ENCODE measurements around the gene TICAM1. TPM values are rescaled to one million over a fixed set of nuclear protein-coding genes. Genes with fewer than 3 reads are reported as not detected.
"Not testable (repeated sequence)": the region's sequence is repeated elsewhere in the genome, so short reads cannot be mapped to it uniquely, and the experiment has no call there.

TICAM1 gene
- total RNA-seq, 6 experiments from 2014 or later = 16.4 to 21.6 (median 18.4) TPM

- TF ChIP-seq, protein P1, sequence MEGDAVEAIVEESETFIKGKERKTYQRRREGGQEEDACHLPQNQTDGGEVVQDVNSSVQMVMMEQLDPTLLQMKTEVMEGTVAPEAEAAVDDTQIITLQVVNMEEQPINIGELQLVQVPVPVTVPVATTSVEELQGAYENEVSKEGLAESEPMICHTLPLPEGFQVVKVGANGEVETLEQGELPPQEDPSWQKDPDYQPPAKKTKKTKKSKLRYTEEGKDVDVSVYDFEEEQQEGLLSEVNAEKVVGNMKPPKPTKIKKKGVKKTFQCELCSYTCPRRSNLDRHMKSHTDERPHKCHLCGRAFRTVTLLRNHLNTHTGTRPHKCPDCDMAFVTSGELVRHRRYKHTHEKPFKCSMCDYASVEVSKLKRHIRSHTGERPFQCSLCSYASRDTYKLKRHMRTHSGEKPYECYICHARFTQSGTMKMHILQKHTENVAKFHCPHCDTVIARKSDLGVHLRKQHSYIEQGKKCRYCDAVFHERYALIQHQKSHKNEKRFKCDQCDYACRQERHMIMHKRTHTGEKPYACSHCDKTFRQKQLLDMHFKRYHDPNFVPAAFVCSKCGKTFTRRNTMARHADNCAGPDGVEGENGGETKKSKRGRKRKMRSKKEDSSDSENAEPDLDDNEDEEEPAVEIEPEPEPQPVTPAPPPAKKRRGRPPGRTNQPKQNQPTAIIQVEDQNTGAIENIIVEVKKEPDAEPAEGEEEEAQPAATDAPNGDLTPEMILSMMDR (IDR thresholded peaks at IDR 0.05) = no peak
- Mint-ChIP-seq H3K9me3 (no peaks in the 10 kb centered on the region), H3K4me1 (ENCODE audit: low read depth) (peaks cover 6% of the 10 kb centered on the region; the same call in 1 of the 2 replicates), H3K36me3 (ENCODE audit: low read depth) (peaks cover 20% of the 10 kb centered on the region), H3K27me3 (ENCODE audit: insufficient read depth) (no peaks in the 10 kb centered on the region; the same call in 1 of the 2 replicates), H3K27ac (no peak overlapping the region), H3K4me3 (no peak overlapping the region)
- no peak for DNase-seq
These were observed 36.1 kb downstream of the TICAM1 start for GRCh38 chr19:4795400-4795799.

GRCh38 chr19:4794971-4795370 lies 36.5 kb downstream of the TICAM1 start:
- Mint-ChIP-seq H3K36me3 (ENCODE audit: low read depth) (peaks cover 20% of the 10 kb centered on the region), H3K4me3 (no peak overlapping the region), H3K9me3 (no peaks in the 10 kb centered on the region), H3K27me3 (ENCODE audit: insufficient read depth) (peaks cover 2% of the 10 kb centered on the region; the same call in 1 of the 2 replicates), H3K27ac (no peak overlapping the region), H3K4me1 (ENCODE audit: low read depth) (peaks cover 6% of the 10 kb centered on the region; the same call in 1 of the 2 replicates)
- DNase-seq = no peak
- TF ChIP-seq, protein P1 (IDR thresholded peaks at IDR 0.05) = no peak

DNA sequence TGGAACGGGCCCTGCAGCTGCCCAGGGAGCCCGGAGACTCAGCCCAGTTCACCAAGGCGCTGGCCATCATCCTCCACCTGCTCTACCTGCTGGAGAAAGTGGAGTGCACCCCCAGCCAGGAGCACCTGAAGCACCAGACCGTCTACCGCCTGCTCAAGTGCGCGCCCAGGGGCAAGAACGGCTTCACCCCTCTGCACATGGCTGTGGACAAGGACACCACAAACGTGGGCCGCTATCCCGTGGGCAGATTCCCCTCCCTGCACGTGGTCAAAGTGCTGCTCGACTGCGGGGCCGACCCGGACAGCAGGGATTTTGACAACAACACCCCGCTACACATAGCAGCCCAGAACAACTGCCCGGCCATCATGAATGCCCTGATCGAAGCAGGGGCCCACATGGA lies 38.2 kb downstream of the TICAM1 start:
- Mint-ChIP-seq H3K4me3 (0 out of 2 replicates have a peak overlapping the region, but pooled peaks have one; percentile 86), H3K36me3 (ENCODE audit: low read depth) (peaks cover 13% of the 10 kb centered on the region)
- not testable (repeated sequence) for DNase-seq; H3K9me3 Mint-ChIP-seq; H3K4me1 Mint-ChIP-seq (ENCODE audit: low read depth); H3K27me3 Mint-ChIP-seq (ENCODE audit: insufficient read depth); H3K27ac Mint-ChIP-seq

DNA sequence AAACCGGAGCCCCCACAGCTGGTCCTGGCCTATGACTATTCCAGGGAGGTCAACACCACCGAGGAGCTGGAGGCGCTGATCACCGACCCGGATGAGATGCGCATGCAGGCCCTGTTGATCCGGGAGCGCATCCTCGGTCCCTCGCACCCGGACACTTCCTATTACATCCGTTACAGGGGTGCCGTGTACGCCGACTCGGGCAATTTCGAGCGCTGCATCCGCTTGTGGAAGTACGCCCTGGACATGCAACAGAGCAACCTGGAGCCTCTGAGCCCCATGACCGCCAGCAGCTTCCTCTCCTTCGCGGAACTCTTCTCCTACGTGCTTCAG lies 38.7 kb downstream of the TICAM1 start:
- H3K4me1 Mint-ChIP-seq (ENCODE audit: low read depth); H3K27me3 Mint-ChIP-seq (ENCODE audit: insufficient read depth); H3K9me3 Mint-ChIP-seq; DNase-seq: not testable (repeated sequence)
- peak overlapping the region; percentile 86 for H3K4me3 Mint-ChIP-seq
- peak overlapping the region; percentile 31; the same call in 1 of the 2 replicates for H3K27ac Mint-ChIP-seq
- H3K36me3 Mint-ChIP-seq (ENCODE audit: low read depth) = peaks cover 13% of the 10 kb centered on the region

GRCh38 chr19:4792019-4792865 lies 39.3 kb downstream of the TICAM1 start:
- peaks cover 13% of the 10 kb centered on the region for H3K36me3 Mint-ChIP-seq (ENCODE audit: low read depth)
- H3K4me1 Mint-ChIP-seq (ENCODE audit: low read depth); DNase-seq; H3K27me3 Mint-ChIP-seq (ENCODE audit: insufficient read depth); H3K9me3 Mint-ChIP-seq: not testable (repeated sequence)
- H3K4me3 Mint-ChIP-seq = peak overlapping the region; percentile 86
- H3K27ac Mint-ChIP-seq = peak overlapping the region; percentile 89

GRCh38 chr19:4791183-4792018 lies 40.1 kb downstream of the TICAM1 start, which contains the start of gene FEM1A:
TSS of gene FEM1A (plus strand) at chr19:4791734. CDS start at chr19:4791855, 121 bp downstream.
- H3K9me3 Mint-ChIP-seq = no peaks in the 10 kb centered on the region

DNA sequence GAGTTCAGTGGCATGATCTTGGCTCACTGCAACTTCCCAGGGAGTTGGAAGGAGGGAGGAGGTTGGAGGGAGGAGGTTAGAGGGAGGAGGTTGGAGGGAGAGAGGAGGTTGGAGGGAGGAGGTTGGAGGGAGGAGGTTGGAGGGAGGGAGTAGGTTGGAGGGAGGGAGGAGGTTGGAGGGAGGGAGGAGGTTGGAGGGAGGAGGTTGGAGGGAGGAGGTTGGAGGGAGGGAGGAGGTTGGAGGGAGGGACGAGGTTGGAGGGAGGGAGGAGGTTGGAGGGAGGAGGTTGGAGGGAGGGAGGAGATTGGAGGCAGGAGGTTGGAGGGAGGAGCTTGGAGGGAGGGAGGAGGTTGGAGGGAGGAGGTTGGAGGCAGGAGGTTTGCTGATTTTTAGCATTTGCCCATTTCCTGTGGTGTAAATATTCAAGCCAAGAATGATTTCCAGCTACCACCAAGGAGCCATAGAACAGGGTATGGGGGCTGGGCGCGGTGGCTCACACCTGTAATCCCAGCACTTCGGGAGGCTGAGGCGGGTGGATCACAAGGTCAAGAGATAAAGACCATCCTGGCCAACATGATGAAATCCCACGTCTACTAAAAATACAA lies 45.0 kb downstream of the TICAM1 start:
- H3K4me1 Mint-ChIP-seq (ENCODE audit: low read depth); H3K9me3 Mint-ChIP-seq; H3K36me3 Mint-ChIP-seq (ENCODE audit: low read depth); DNase-seq; H3K27ac Mint-ChIP-seq; H3K4me3 Mint-ChIP-seq: not testable (repeated sequence)
- H3K27me3 Mint-ChIP-seq (ENCODE audit: insufficient read depth) = peaks cover 12% of the 10 kb centered on the region

More at GRCh38 chr19:4791183-4792018, 40.1 kb downstream of the TICAM1 start, which contains the start of gene FEM1A:
- DNase-seq = peak; percentile 100
- Mint-ChIP-seq H3K36me3 (ENCODE audit: low read depth) (peaks cover 7% of the 10 kb centered on the region), H3K4me3 (peak within 1 kb of the TSS; percentile 86), H3K27ac (peak within 1 kb of the TSS; percentile 89), H3K4me1 (ENCODE audit: low read depth) (peaks cover 6% of the 10 kb centered on the region; the same call in 1 of the 2 replicates), H3K27me3 (ENCODE audit: insufficient read depth) (peaks cover 2% of the 10 kb centered on the region)
- TF ChIP-seq, protein P1 (IDR thresholded peaks at IDR 0.05) = peak; percentile 99
